ENCODE measurements around the gene OR5K1. TPM values are rescaled to one million over a fixed set of nuclear protein-coding genes. Genes with fewer than 3 reads are reported as not detected.

Gene OR5K1
- total RNA-seq, 1 experiment from 2014 or later, result not detected

DNA sequence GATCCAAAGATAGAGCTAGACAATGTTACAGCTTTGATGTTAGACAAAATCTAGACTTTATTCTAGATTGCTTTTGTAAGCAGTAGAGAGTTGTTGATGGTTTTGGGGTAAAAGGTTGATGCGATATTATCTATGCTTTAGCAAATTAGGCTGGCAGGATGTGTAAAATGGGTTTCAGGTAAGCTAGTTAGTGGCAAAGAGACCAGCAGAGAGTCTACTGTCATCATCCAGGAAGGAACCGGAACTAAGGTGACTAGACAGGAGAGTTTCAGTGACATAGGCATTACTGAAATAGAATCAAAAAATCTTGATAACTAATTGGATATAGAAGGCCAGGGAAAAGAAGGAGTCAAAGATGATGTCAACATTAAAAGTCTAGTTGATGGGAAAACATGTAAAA, 45.6 kb downstream of the OR5K1 start:
- Histone ChIP-seq H3K9me3 (ENCODE audit: low read depth, low read length, poor library complexity, severe bottlenecking) (no peaks in the 10 kb centered on the region), H3K27me3 (replicated peaks; ENCODE audit: insufficient read depth, low read depth, low read length, poor library complexity) (no peaks in the 10 kb centered on the region), H3K36me3 (ENCODE audit: insufficient read depth, low read length, poor library complexity, severe bottlenecking) (no peaks in the 10 kb centered on the region), H3K4me3 (ENCODE audit: low read depth, low read length, poor library complexity, severe bottlenecking) (no peak overlapping the region), H3K4me1 (ENCODE audit: insufficient read depth, low read length, poor library complexity, severe bottlenecking) (no peaks in the 10 kb centered on the region), H3K27ac (ENCODE audit: low read depth, low read length, poor library complexity, severe bottlenecking) (no peak overlapping the region)
- ChIA-PET CTCF (no interaction called here), POLR2A (ENCODE audit: low non-redundant PET) (no interaction called here)
- BruUV-seq (replicated peaks), result no TSS peak
- no peak for DNase-seq (ENCODE audit: low spot score)
- no peak for TF ChIP-seq EZH2 (IDR thresholded peaks at IDR 0.05; ENCODE audit: borderline replicate concordance, low read depth, low read length, poor library complexity, severe bottlenecking)
- TF ChIP-seq, protein P1, sequence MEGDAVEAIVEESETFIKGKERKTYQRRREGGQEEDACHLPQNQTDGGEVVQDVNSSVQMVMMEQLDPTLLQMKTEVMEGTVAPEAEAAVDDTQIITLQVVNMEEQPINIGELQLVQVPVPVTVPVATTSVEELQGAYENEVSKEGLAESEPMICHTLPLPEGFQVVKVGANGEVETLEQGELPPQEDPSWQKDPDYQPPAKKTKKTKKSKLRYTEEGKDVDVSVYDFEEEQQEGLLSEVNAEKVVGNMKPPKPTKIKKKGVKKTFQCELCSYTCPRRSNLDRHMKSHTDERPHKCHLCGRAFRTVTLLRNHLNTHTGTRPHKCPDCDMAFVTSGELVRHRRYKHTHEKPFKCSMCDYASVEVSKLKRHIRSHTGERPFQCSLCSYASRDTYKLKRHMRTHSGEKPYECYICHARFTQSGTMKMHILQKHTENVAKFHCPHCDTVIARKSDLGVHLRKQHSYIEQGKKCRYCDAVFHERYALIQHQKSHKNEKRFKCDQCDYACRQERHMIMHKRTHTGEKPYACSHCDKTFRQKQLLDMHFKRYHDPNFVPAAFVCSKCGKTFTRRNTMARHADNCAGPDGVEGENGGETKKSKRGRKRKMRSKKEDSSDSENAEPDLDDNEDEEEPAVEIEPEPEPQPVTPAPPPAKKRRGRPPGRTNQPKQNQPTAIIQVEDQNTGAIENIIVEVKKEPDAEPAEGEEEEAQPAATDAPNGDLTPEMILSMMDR (conservative IDR thresholded peaks at IDR 0.05; ENCODE audit: low read depth, low read length), result no peak
- intact Hi-C loops (cut with micrococcal nuclease; ENCODE audit: unreplicated experiment), result no loop called here

DNA sequence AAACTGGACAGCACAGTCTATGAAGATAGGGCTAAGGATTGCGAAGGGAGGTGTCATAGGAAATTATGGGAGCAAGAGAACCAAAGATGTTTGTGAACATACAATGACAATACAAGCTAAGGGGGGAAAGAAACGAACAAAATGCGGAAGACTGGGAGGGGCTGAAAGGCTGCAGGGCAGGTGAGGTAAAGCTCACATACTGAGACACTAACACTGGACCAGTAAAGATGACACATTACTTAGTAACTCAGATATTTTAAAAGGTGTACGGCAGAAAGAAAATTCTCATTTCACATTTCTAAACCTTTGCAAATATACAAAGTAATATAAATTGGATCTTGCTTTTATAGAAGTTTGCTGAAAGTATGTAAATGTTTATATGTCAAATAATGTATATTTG, 49.6 kb downstream of the OR5K1 start:
- H3K4me3 ChIP-seq (ENCODE audit: low read depth, low read length, poor library complexity, severe bottlenecking), result no peak overlapping the region
- DNase-seq (ENCODE audit: low spot score), result no peak
- intact Hi-C loops (cut with micrococcal nuclease; ENCODE audit: unreplicated experiment), result no loop called here
- no peak overlapping the region for H3K27ac ChIP-seq (ENCODE audit: low read depth, low read length, poor library complexity, severe bottlenecking)
- H3K9me3 ChIP-seq (ENCODE audit: low read depth, low read length, poor library complexity, severe bottlenecking), result no peaks in the 10 kb centered on the region
- TF ChIP-seq, protein P1 (conservative IDR thresholded peaks at IDR 0.05; ENCODE audit: low read depth, low read length), result no peak
- no peak for TF ChIP-seq EZH2 (IDR thresholded peaks at IDR 0.05; ENCODE audit: borderline replicate concordance, low read depth, low read length, poor library complexity, severe bottlenecking)
- no peaks in the 10 kb centered on the region for H3K27me3 ChIP-seq (replicated peaks; ENCODE audit: insufficient read depth, low read depth, low read length, poor library complexity)
- ChIA-PET CTCF (no interaction called here), POLR2A (ENCODE audit: low non-redundant PET) (no interaction called here)
- BruUV-seq (replicated peaks), result no TSS peak
- no peaks in the 10 kb centered on the region for H3K4me1 ChIP-seq (ENCODE audit: insufficient read depth, low read length, poor library complexity, severe bottlenecking)
- H3K36me3 ChIP-seq (ENCODE audit: insufficient read depth, low read length, poor library complexity, severe bottlenecking), result peaks cover 16% of the 10 kb centered on the region

DNA sequence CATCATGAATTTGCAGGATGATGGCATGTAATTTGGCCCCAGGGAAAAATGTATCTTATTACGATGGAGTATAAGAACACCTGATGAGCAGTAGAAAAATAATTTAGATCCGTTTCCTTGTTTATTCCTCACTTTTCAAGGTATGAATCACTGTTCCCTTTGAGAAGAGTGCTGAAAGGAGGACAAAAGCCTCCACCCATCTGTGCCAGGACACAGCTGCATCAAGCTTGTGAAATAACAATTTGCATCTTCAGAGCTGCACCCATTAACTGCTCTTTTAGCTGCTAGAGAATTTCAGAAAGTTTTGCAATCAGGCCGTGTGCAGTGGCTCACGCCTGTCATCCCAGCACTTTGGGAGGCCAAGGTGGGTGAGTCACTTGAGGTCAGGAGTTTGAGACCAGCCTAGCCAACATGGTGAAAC, 50.1 kb downstream of the OR5K1 start:
- H3K4me3 ChIP-seq (ENCODE audit: low read depth, low read length, poor library complexity, severe bottlenecking), result no peak overlapping the region
- TF ChIP-seq, protein P1 (conservative IDR thresholded peaks at IDR 0.05; ENCODE audit: low read depth, low read length), result no peak
- no peak for TF ChIP-seq EZH2 (IDR thresholded peaks at IDR 0.05; ENCODE audit: borderline replicate concordance, low read depth, low read length, poor library complexity, severe bottlenecking)
- no TSS peak for BruUV-seq (replicated peaks)
- no peak for DNase-seq (ENCODE audit: low spot score)
- ChIA-PET POLR2A (ENCODE audit: low non-redundant PET) (interaction anchor here (0.5 kb wide), 1 partner anchor 220 kb away, joined by 3 read pairs; no protein-coding TSS in a partner anchor), CTCF (no interaction called here)
- peaks cover 20% of the 10 kb centered on the region for H3K36me3 ChIP-seq (ENCODE audit: insufficient read depth, low read length, poor library complexity, severe bottlenecking)
- H3K9me3 ChIP-seq (ENCODE audit: low read depth, low read length, poor library complexity, severe bottlenecking), result no peaks in the 10 kb centered on the region
- intact Hi-C loops (cut with micrococcal nuclease; ENCODE audit: unreplicated experiment), result no loop called here
- H3K4me1 ChIP-seq (ENCODE audit: insufficient read depth, low read length, poor library complexity, severe bottlenecking), result no peaks in the 10 kb centered on the region
- H3K27me3 ChIP-seq (replicated peaks; ENCODE audit: insufficient read depth, low read depth, low read length, poor library complexity), result no peaks in the 10 kb centered on the region
- H3K27ac ChIP-seq (ENCODE audit: low read depth, low read length, poor library complexity, severe bottlenecking), result no peak overlapping the region

All from A673 (cell line).